ENCODE data around the gene SYT17. TPM values are rescaled to one million over a fixed set of nuclear protein-coding genes. Genes with fewer than 3 reads are reported as not detected.

Gene SYT17
- polyA plus RNA-seq, 1 donor (not counting 4 experiments of a cell fraction or from before 2014, with no cell fraction given) = not detected

DNA sequence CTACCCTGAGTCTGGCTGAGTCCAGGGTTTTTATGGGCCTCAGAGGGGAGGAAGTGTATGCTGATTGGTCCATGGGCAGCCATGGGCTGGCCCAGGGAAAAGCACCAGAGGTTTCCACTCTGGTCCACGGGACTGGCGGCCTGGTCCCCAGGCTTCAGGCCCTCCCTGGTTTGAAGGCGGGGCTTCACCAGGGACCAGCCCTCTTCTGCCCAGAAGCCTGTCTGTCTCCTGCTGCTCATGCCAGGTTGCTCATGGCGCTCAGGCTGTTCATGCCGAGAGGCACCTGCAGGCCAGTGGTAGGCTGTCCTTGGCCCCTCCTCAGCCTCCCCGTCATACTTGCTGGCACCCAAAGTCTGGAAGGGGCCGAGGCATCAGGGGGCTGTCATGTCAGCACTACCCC is 72.5 kb downstream of the SYT17 start:
- FAIRE-seq = no peak
- no peaks in the 10 kb centered on the region for H4K20me1 ChIP-seq (ENCODE audit: control insufficient read depth, extremely low read depth, insufficient read depth, low read length)

DNA sequence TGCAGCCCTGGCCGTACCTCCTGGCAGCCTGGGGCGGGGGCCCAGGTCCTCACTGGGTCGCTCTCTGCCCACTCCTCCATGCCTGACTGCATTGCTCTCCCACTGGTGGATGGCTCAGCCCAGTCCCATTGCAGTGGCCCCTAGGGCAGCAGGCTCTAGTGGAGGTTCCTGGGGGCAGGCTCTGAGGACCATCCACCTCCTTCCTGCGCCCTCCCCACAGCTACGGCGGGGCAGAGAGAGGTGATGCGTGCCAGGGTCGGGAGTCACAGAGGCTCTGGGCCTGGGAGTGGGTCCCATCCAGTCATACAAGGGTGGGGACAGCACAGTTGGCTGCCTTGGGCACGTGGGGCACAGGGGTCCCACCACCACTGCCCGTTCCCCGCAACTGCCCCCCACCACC is 73.5 kb downstream of the SYT17 start:
- H3K36me3 ChIP-seq (ENCODE audit: control insufficient read depth in 2 of 2, extremely low read depth in 1 of 2, insufficient read depth in 2 of 2, low read length in 2 of 2) = no peaks in the 10 kb centered on the region
- H2AFZ ChIP-seq (ENCODE audit: control insufficient read depth, low read length) = no peak overlapping the region
- dilution Hi-C loops (cut with MboI; ENCODE audit: extremely low pct_ligation_motif_present, low sequenced_read_pairs) = no loop called here
- no peak for DNase-seq (ENCODE audit: low read depth, low spot score)
- no peaks in the 10 kb centered on the region for H3K79me2 ChIP-seq (ENCODE audit: control insufficient read depth, insufficient read depth, low read length)
- H3K9me1 ChIP-seq (ENCODE audit: control insufficient read depth, extremely low read depth, insufficient read depth, low read length) = no peaks in the 10 kb centered on the region
- FAIRE-seq = no peak
- H3K9ac ChIP-seq (ENCODE audit: control insufficient read depth, extremely low read depth, insufficient read depth, low read length) = no peak overlapping the region
- H3K4me2 ChIP-seq (ENCODE audit: control insufficient read depth, extremely low read depth, insufficient read depth, low read depth, low read length) = no peak overlapping the region
- H4K20me1 ChIP-seq (ENCODE audit: control insufficient read depth, extremely low read depth, insufficient read depth, low read length) = no peaks in the 10 kb centered on the region
- H3K27me3 ChIP-seq (ENCODE audit: control insufficient read depth, extremely low read depth, insufficient read depth, low read length) = no peaks in the 10 kb centered on the region
- no peaks in the 10 kb centered on the region for H3K9me3 ChIP-seq (ENCODE audit: control insufficient read depth, low read depth, low read length)
- no peaks in the 10 kb centered on the region for H3K4me1 ChIP-seq (ENCODE audit: control insufficient read depth, extremely low read depth, insufficient read depth, low read length)
- no peak overlapping the region for H3K4me3 ChIP-seq (ENCODE audit: control insufficient read depth in 2 of 3, extremely low read depth in 1 of 3, insufficient read depth in 2 of 3, low read depth in 1 of 3, low read length in 3 of 3)
- no peak overlapping the region for H3K27ac ChIP-seq (ENCODE audit: control insufficient read depth, insufficient read depth, low read length)
- no peak for TF ChIP-seq EZH2 (IDR thresholded peaks at IDR 0.05; ENCODE audit: low read length)
- TF ChIP-seq, protein P1, sequence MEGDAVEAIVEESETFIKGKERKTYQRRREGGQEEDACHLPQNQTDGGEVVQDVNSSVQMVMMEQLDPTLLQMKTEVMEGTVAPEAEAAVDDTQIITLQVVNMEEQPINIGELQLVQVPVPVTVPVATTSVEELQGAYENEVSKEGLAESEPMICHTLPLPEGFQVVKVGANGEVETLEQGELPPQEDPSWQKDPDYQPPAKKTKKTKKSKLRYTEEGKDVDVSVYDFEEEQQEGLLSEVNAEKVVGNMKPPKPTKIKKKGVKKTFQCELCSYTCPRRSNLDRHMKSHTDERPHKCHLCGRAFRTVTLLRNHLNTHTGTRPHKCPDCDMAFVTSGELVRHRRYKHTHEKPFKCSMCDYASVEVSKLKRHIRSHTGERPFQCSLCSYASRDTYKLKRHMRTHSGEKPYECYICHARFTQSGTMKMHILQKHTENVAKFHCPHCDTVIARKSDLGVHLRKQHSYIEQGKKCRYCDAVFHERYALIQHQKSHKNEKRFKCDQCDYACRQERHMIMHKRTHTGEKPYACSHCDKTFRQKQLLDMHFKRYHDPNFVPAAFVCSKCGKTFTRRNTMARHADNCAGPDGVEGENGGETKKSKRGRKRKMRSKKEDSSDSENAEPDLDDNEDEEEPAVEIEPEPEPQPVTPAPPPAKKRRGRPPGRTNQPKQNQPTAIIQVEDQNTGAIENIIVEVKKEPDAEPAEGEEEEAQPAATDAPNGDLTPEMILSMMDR (optimal IDR thresholded peaks at IDR 0.05 in 1 of 3, IDR thresholded peaks at IDR 0.05 in 1 of 3, conservative IDR thresholded peaks at IDR 0.05 in 1 of 3; ENCODE audit: extremely low read depth in 1 of 3, insufficient read depth in 2 of 3, low read length in 3 of 3) = no peak

More for the DNA sequence above, 72.5 kb downstream of the SYT17 start:
- no peak overlapping the region for H3K27ac ChIP-seq (ENCODE audit: control insufficient read depth, insufficient read depth, low read length)
- no peaks in the 10 kb centered on the region for H3K27me3 ChIP-seq (ENCODE audit: control insufficient read depth, extremely low read depth, insufficient read depth, low read length)
- no peak overlapping the region for H2AFZ ChIP-seq (ENCODE audit: control insufficient read depth, low read length)
- H3K9me1 ChIP-seq (ENCODE audit: control insufficient read depth, extremely low read depth, insufficient read depth, low read length) = no peaks in the 10 kb centered on the region
- no peak for DNase-seq (ENCODE audit: low read depth, low spot score)
- TF ChIP-seq EZH2 (IDR thresholded peaks at IDR 0.05; ENCODE audit: low read length) = no peak
- TF ChIP-seq, protein P1 (optimal IDR thresholded peaks at IDR 0.05 in 1 of 3, IDR thresholded peaks at IDR 0.05 in 1 of 3, conservative IDR thresholded peaks at IDR 0.05 in 1 of 3; ENCODE audit: extremely low read depth in 1 of 3, insufficient read depth in 2 of 3, low read length in 3 of 3) = no peak
- H3K4me2 ChIP-seq (ENCODE audit: control insufficient read depth, extremely low read depth, insufficient read depth, low read depth, low read length) = no peak overlapping the region
- no peaks in the 10 kb centered on the region for H3K36me3 ChIP-seq (ENCODE audit: control insufficient read depth in 2 of 2, extremely low read depth in 1 of 2, insufficient read depth in 2 of 2, low read length in 2 of 2)
- no peak overlapping the region for H3K9ac ChIP-seq (ENCODE audit: control insufficient read depth, extremely low read depth, insufficient read depth, low read length)
- no peaks in the 10 kb centered on the region for H3K79me2 ChIP-seq (ENCODE audit: control insufficient read depth, insufficient read depth, low read length)
- no peaks in the 10 kb centered on the region for H3K9me3 ChIP-seq (ENCODE audit: control insufficient read depth, low read depth, low read length)
- no peaks in the 10 kb centered on the region for H3K4me1 ChIP-seq (ENCODE audit: control insufficient read depth, extremely low read depth, insufficient read depth, low read length)
- no peak overlapping the region for H3K4me3 ChIP-seq (ENCODE audit: control insufficient read depth in 2 of 3, extremely low read depth in 1 of 3, insufficient read depth in 2 of 3, low read depth in 1 of 3, low read length in 3 of 3)
- dilution Hi-C loops (cut with MboI; ENCODE audit: extremely low pct_ligation_motif_present, low sequenced_read_pairs) = no loop called here
